Measurements from ENCODE around the gene HYDIN.

HYDIN gene

DNA sequence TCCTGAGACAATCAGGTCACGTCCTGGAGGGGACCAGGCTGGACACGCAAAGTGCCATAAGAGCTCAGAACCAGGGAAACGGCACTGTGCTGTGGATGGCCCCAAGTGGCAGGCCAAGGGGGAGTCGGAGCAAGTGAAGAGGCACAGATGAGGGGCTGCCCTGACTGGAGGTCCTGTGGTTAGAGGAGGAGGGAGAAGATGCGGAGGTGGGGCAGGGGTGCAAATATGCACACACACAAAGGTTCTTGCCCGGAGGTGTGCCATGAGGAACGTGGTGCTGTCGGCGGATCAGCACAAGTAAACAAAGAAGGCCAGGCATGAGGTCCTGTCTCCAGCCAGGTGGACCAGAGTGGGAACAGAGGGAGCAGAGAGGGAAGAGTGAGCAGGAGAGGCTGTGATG, 453.0 kb downstream of the HYDIN start:
- CTCF ChIA-PET: interaction anchor here (4.8 kb wide), 1 partner anchor 7 kb away, joined by 46 read pairs; no protein-coding TSS in a partner anchor
- POLR2A ChIA-PET: no interaction called here
- TF ChIP-seq CTCF (IDR thresholded peaks at IDR 0.05; ENCODE audit: control extremely low read depth, extremely low read depth, low read depth, missing control alignments): no peak
- DNase-seq (ENCODE audit: extremely low spot score): no peak

GRCh38 chr16:70775399-70775798, 455.1 kb downstream of the HYDIN start:
- POLR2A ChIA-PET: interaction anchor here (1.1 kb wide), 1 partner anchor 38 kb away, joined by 3 read pairs; no protein-coding TSS in a partner anchor
- no peak for TF ChIP-seq CTCF (IDR thresholded peaks at IDR 0.05; ENCODE audit: control extremely low read depth, extremely low read depth, low read depth, missing control alignments)
- CTCF ChIA-PET: interaction anchor here (0.6 to 1.2 kb wide), 3 partner anchors 9 to 141 kb away, joined by 3 to 4 read pairs (median 3); no protein-coding TSS in a partner anchor
- no peak for DNase-seq (ENCODE audit: extremely low spot score)

DNA sequence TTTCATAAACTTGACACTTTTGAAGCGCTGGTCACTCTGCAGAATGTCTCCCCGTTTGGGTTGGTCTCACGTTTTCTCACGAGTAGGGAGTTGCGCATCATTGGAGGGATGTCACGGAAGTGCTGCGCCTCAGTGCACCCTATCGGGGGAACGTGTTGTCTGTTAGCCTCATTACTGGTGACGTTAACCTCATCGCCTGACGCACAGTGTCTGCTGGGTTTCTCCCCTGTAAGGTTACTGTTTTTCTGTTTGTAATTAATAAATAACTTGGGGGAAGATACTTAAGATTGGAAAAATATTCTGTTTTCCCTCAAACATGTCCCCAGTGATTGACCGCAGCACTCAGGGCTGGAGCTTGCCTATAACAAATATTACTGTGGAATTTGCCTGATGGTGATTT, 456.3 kb downstream of the HYDIN start:
- CTCF ChIA-PET: no interaction called here
- no peak for DNase-seq (ENCODE audit: extremely low spot score)
- POLR2A ChIA-PET: no interaction called here
- TF ChIP-seq CTCF (IDR thresholded peaks at IDR 0.05; ENCODE audit: control extremely low read depth, extremely low read depth, low read depth, missing control alignments): no peak

- ChIA-PET POLR2A (no interaction called here), CTCF (interaction anchor here (1.5 to 6.7 kb wide), 8 partner anchors 7 to 540 kb away, joined by 4 to 120 read pairs (median 38); no protein-coding TSS in a partner anchor)
- no peak for DNase-seq (ENCODE audit: extremely low spot score)
- no peak for TF ChIP-seq CTCF (IDR thresholded peaks at IDR 0.05; ENCODE audit: control extremely low read depth, extremely low read depth, low read depth, missing control alignments)
Observed at GRCh38 chr16:70772493-70772892, 458.0 kb downstream of the HYDIN start.

- DNase-seq (ENCODE audit: extremely low spot score): peak; percentile 74
- ChIA-PET POLR2A (no interaction called here), CTCF (interaction anchor here (0.6 to 6.7 kb wide), 47 partner anchors 9 to 1171 kb away, joined by 3 to 120 read pairs (median 4); partner anchors contain the start of gene VAC14)
- peak; percentile 91 for TF ChIP-seq CTCF (IDR thresholded peaks at IDR 0.05; ENCODE audit: control extremely low read depth, extremely low read depth, low read depth, missing control alignments)
Observed at GRCh38 chr16:70770626-70771552, 459.6 kb downstream of the HYDIN start.

GRCh38 chr16:70770291-70770625, 460.3 kb downstream of the HYDIN start:
- CTCF ChIA-PET: interaction anchor here (0.8 to 6.7 kb wide), 26 partner anchors 10 to 1172 kb away, joined by 3 to 120 read pairs (median 6); partner anchors contain the start of gene VAC14
- DNase-seq (ENCODE audit: extremely low spot score): no peak
- POLR2A ChIA-PET: interaction anchor here (0.6 kb wide), 1 partner anchor 314 kb away, joined by 3 read pairs; no protein-coding TSS in a partner anchor
- no peak for TF ChIP-seq CTCF (IDR thresholded peaks at IDR 0.05; ENCODE audit: control extremely low read depth, extremely low read depth, low read depth, missing control alignments)
